Colonic mucosa (tissue), 4 donors: ENCODE results near the gene RS1. TPM values are rescaled to one million over a fixed set of nuclear protein-coding genes. Genes with fewer than 3 reads are reported as not detected.

ENCODE experiments used
- DNase-seq: peaks from one replicate; pipeline ENCODE4 v3.0.0-alpha.2; 2020
- H3K27ac ChIP-seq: fragments of 200-600 bp; one replicate; pipeline ENCODE4 v1.8.0; 2021
- H3K27me3 ChIP-seq: fragments of 200-600 bp; one replicate; pipeline ENCODE4 v1.8.0; 2021
- H3K36me3 ChIP-seq: fragments of 200-600 bp; one replicate; pipeline ENCODE4 v1.8.0; 2021
- H3K4me1 ChIP-seq: fragments of 200-600 bp; one replicate; pipeline ENCODE4 v1.8.0; 2021; ENCODE audit warnings: mild to moderate bottlenecking
- H3K4me3 ChIP-seq: fragments of 200-600 bp; one replicate; pipeline ENCODE4 v1.8.0; 2021
- H3K9ac ChIP-seq, 2 donors: one replicate each; pipeline ENCODE4 v1.7.0; 2013; ENCODE audit warnings: control low read depth in 2 of 2, low read depth in 2 of 2, low read length in 2 of 2
- H3K9me3 ChIP-seq: fragments of 200-600 bp; one replicate; pipeline ENCODE4 v1.8.0; 2021
- CTCF ChIP-seq: fragments of 200-600 bp; IDR thresholded peaks from one replicate; pipeline ENCODE4 v1.8.0; 2022; ENCODE audit warnings: antibody characterized with exemption, mild to moderate bottlenecking
- intact Hi-C: fragments of 100-400 bp; cut with DNase I; formaldehyde crosslinking; loops from one replicate; pipeline ENCODE4 v1.14.1; 2022
- total RNA-seq, 2 donors: library from RNA; stranded (reverse); fragmentation: NEBNext Ultra II Directional in 1 of 2; extraction: Animal tissue kit (Norgen Biotek cat#: 25700) in 1 of 2; gene quantifications; one replicate each; pipeline ENCODE4 v1.2.1, GENCODE V29; 2021
- donor health status: healthy.
- donor health status: DM: no; HTN: no; CAD: no.
- donor health status: DM: no; HTN: no; CAD: no.

RS1 gene
- total RNA-seq, 2 donors from 2014 or later: not detected

GRCh38 chrX:18691431-18691830, 19.5 kb upstream of the RS1 start:
- Histone ChIP-seq H3K9ac (no peak overlapping the region), H3K36me3 (no peaks in the 10 kb centered on the region), H3K4me1 (no peaks in the 10 kb centered on the region), H3K27me3 (no peaks in the 10 kb centered on the region), H3K4me3 (no peak overlapping the region), H3K27ac (no peak overlapping the region), H3K9me3 (no peaks in the 10 kb centered on the region)
- DNase-seq: no peak
- TF ChIP-seq CTCF: no peak
- intact Hi-C loops: no loop called here

GRCh38 chrX:18687856-18688495, 16.1 kb upstream of the RS1 start:
- no peak for DNase-seq
- H3K9me3 ChIP-seq: no peaks in the 10 kb centered on the region
- H3K4me3 ChIP-seq: no peak overlapping the region
- no peak overlapping the region for H3K9ac ChIP-seq
- H3K36me3 ChIP-seq: no peaks in the 10 kb centered on the region
- no peaks in the 10 kb centered on the region for H3K27me3 ChIP-seq
- TF ChIP-seq CTCF: no peak
- no peak overlapping the region for H3K27ac ChIP-seq
- intact Hi-C loops: no loop called here
- no peaks in the 10 kb centered on the region for H3K4me1 ChIP-seq

- intact Hi-C loops: no loop called here
- TF ChIP-seq CTCF: no peak
- Histone ChIP-seq H3K9ac (no peak overlapping the region), H3K4me3 (no peak overlapping the region), H3K27me3 (no peaks in the 10 kb centered on the region), H3K4me1 (no peaks in the 10 kb centered on the region), H3K9me3 (no peaks in the 10 kb centered on the region), H3K36me3 (no peaks in the 10 kb centered on the region), H3K27ac (no peak overlapping the region)
- DNase-seq: no peak
Measured at GRCh38 chrX:18682979-18683387, 11.1 kb upstream of the RS1 start.

- Histone ChIP-seq H3K9me3 (no peaks in the 10 kb centered on the region), H3K9ac (no peak overlapping the region), H3K4me3 (no peak overlapping the region), H3K27me3 (no peaks in the 10 kb centered on the region), H3K27ac (no peak overlapping the region), H3K36me3 (no peaks in the 10 kb centered on the region), H3K4me1 (no peaks in the 10 kb centered on the region)
- no peak for DNase-seq
- no peak for TF ChIP-seq CTCF
- intact Hi-C loops: no loop called here
Measured at GRCh38 chrX:18681996-18682395, 10.1 kb upstream of the RS1 start.

GRCh38 chrX:18677161-18677869, 5.4 kb upstream of the RS1 start:
- intact Hi-C loops: loop anchor here (10.0 kb wide), 1 partner anchor 253 kb away; the partner anchor contains the start of gene CDKL5
- TF ChIP-seq CTCF: no peak
- Histone ChIP-seq H3K4me3 (no peak overlapping the region), H3K36me3 (no peaks in the 10 kb centered on the region), H3K27me3 (no peaks in the 10 kb centered on the region), H3K9ac (no peak overlapping the region), H3K4me1 (no peaks in the 10 kb centered on the region), H3K27ac (no peak overlapping the region), H3K9me3 (no peaks in the 10 kb centered on the region)
- no peak for DNase-seq
